GM18861 (cell line): ENCODE results near the gene ITGB7.
"Not testable (repeated sequence)": the region's sequence is repeated elsewhere in the genome, so short reads cannot be mapped to it uniquely, and the experiment has no call there.

Experiments used
- ATAC-seq: cut with Tn5 transposase; IDR thresholded peaks from one replicate; pipeline ENCODE4 v1.9.1; 2021; ENCODE audit not compliant: unreplicated experiment

ITGB7 gene

GRCh38 chr12:53218551-53219291, 11.7 kb upstream of the ITGB7 start:
- ATAC-seq: no peak

GRCh38 chr12:53217931-53218307, 10.9 kb upstream of the ITGB7 start:
- no peak for ATAC-seq

- no peak for ATAC-seq
Observed at GRCh38 chr12:53217051-53217930, 10.2 kb upstream of the ITGB7 start.

GRCh38 chr12:53215497-53215896, 8.4 kb upstream of the ITGB7 start:
- no peak for ATAC-seq

GRCh38 chr12:53214687-53215455, 7.8 kb upstream of the ITGB7 start:
- no peak for ATAC-seq

- no peak for ATAC-seq
Observed at GRCh38 chr12:53214221-53214620, 7.2 kb upstream of the ITGB7 start.

GRCh38 chr12:53213348-53213747, 6.3 kb upstream of the ITGB7 start:
- ATAC-seq: no peak

GRCh38 chr12:53212931-53213330, 5.9 kb upstream of the ITGB7 start:
- no peak for ATAC-seq

- ATAC-seq: no peak
Observed at GRCh38 chr12:53211476-53212381, 4.7 kb upstream of the ITGB7 start.

GRCh38 chr12:53210843-53211242, 3.8 kb upstream of the ITGB7 start:
- ATAC-seq: no peak

GRCh38 chr12:53208877-53209463, 1.9 kb upstream of the ITGB7 start:
- no peak for ATAC-seq

GRCh38 chr12:53208435-53208834, 1.4 kb upstream of the ITGB7 start:
- ATAC-seq: no peak

- peak; percentile 59 for ATAC-seq
Observed at GRCh38 chr12:53205747-53206419, 1.2 kb downstream of the ITGB7 start.

- no peak for ATAC-seq
Observed at GRCh38 chr12:53204351-53204750, 2.7 kb downstream of the ITGB7 start.

- ATAC-seq: not testable (repeated sequence)
Observed at GRCh38 chr12:53202316-53202715, 4.7 kb downstream of the ITGB7 start.

GRCh38 chr12:53201639-53202038, 5.4 kb downstream of the ITGB7 start:
- no peak for ATAC-seq

- ATAC-seq: no peak
Observed at GRCh38 chr12:53201177-53201541, 5.9 kb downstream of the ITGB7 start.

GRCh38 chr12:53200458-53201176, 6.4 kb downstream of the ITGB7 start:
- ATAC-seq: peak; percentile 50

GRCh38 chr12:53200107-53200457, 7.0 kb downstream of the ITGB7 start:
- ATAC-seq: no peak
